ENCODE results near the gene ERO1B.

- no peak for TF ChIP-seq CTCF (IDR thresholded peaks at IDR 0.05)
- no peak for TF ChIP-seq POLR2A (IDR thresholded peaks at IDR 0.05)
- no peak for TF ChIP-seq EP300 (IDR thresholded peaks at IDR 0.05; ENCODE audit: low read depth)
Observed at GRCh38 chr1:236292425-236292824, 10.7 kb upstream of the ERO1B start.
